SK-N-SH (cell line): ENCODE data around the gene ARL6IP5. TPM values are rescaled to one million over a fixed set of nuclear protein-coding genes. Genes with fewer than 3 reads are reported as not detected.

ENCODE experiments used
- CTCF ChIA-PET: fragments of 300-600, 350-600 bp; formaldehyde crosslinking; extraction: SDS; loops from one replicate; lab custom pipeline; 2021; lab: Yijun Ruan, JAX
- POLR2A ChIA-PET: fragments of 350-600 bp; sonication (Branson Sonifier 250); formaldehyde crosslinking; extraction: SDS; loops from one replicate; lab custom pipeline; 2020; ENCODE audit warnings: antibody characterized with exemption, inconsistent platforms; lab: Yijun Ruan, JAX
- DNase-seq: peaks from one replicate; pipeline ENCODE4 v3.0.0; 2012
- H2AFZ ChIP-seq: fragments of 200-600 bp; sonication (generic); 2 replicates; pipeline ENCODE4 v1.8.1; 2016; ENCODE audit warnings: antibody characterized with exemption, mild to moderate bottlenecking, low read depth
- H3F3A ChIP-seq: fragments of 200-600 bp; sonication (generic); replicated peaks from 2 replicates; pipeline ENCODE3; 2016; ENCODE audit warnings: antibody characterized with exemption, mild to moderate bottlenecking; ENCODE audit not compliant: insufficient read depth
- H3K27ac ChIP-seq, 2 experiments: fragments of 200-500 bp in 1 of 2; fragments of 200-600 bp in 1 of 2; sonication (Bioruptor generic) in 1 of 2; sonication (generic), shearing (Covaris generic) in 1 of 2; 2 replicates each; pipeline versions ENCODE4 v1.5.1 to v1.6.1; 2014 to 2016; ENCODE audit warnings: low read depth in 2 of 2, inconsistent platforms in 1 of 2, low read length in 1 of 2, mild to moderate bottlenecking in 1 of 2, mixed read lengths in 1 of 2
- H3K27me3 ChIP-seq: fragments of 200-600 bp; sonication (generic), shearing (Covaris generic); 2 replicates; pipeline ENCODE4 v1.6.1; 2016; ENCODE audit warnings: mixed run types; ENCODE audit not compliant: insufficient read depth
- H3K36me3 ChIP-seq, 2 experiments: fragments of 200-500 bp in 1 of 2; fragments of 200-600 bp in 1 of 2; sonication (Bioruptor generic) in 1 of 2; sonication (generic) in 1 of 2; replicated peaks in 1 of 2; 2 replicates each; pipeline versions ENCODE3 to v1.5.1; 2014 to 2016; ENCODE audit warnings: low read length in 1 of 2, mild to moderate bottlenecking in 1 of 2; ENCODE audit not compliant: insufficient read depth in 2 of 2, control insufficient read depth in 1 of 2
- H3K4me1 ChIP-seq, 2 experiments: fragments of 200-500 bp in 1 of 2; fragments of 200-600 bp in 1 of 2; sonication (Bioruptor generic) in 1 of 2; sonication (generic), shearing (Covaris generic) in 1 of 2; 2 replicates each; pipeline versions ENCODE4 v1.5.1 to v1.6.1; 2014 to 2016; ENCODE audit warnings: low read depth in 1 of 2, low read length in 1 of 2, mixed run types in 1 of 2; ENCODE audit not compliant: insufficient read depth in 2 of 2, control insufficient read depth in 1 of 2
- H3K4me2 ChIP-seq: fragments of 200-600 bp; sonication (generic), shearing (Covaris generic); 2 replicates; pipeline ENCODE4 v1.6.1; 2017; ENCODE audit warnings: mixed run types
- H3K4me3 ChIP-seq, 2 experiments: fragments of 200-500 bp in 1 of 2; fragments of 200-600 bp in 1 of 2; sonication (Bioruptor generic) in 1 of 2; sonication (generic), shearing (Covaris generic) in 1 of 2; 2 replicates each; pipeline versions ENCODE4 v1.5.1 to v1.8.1; 2014 to 2016; ENCODE audit warnings: low read depth in 2 of 2, inconsistent platforms in 1 of 2, low read length in 1 of 2, mild to moderate bottlenecking in 1 of 2, mixed read lengths in 1 of 2, moderate library complexity in 1 of 2
- H3K79me2 ChIP-seq: fragments of 200-600 bp; sonication (generic); 2 replicates; pipeline ENCODE4 v1.8.1; 2017; ENCODE audit warnings: mild to moderate bottlenecking; ENCODE audit not compliant: insufficient read depth
- H3K9ac ChIP-seq: fragments of 200-600 bp; sonication (generic); 2 replicates; pipeline ENCODE4 v1.6.1; 2017; ENCODE audit warnings: mixed run types
- H3K9me2 ChIP-seq: fragments of 200-600 bp; sonication (generic); 2 replicates; pipeline ENCODE4 v1.6.1; 2017; ENCODE audit warnings: mixed run types
- H3K9me3 ChIP-seq: fragments of 200-600 bp; sonication (generic); 2 replicates; pipeline ENCODE4 v1.6.1; 2017; ENCODE audit warnings: mixed run types, mild to moderate bottlenecking, moderate library complexity
- H4K20me1 ChIP-seq: fragments of 200-600 bp; sonication (generic); 2 replicates; pipeline ENCODE4 v1.6.1; 2017; ENCODE audit warnings: mild to moderate bottlenecking, mixed run types; ENCODE audit not compliant: insufficient read depth
- CHD2 ChIP-seq: fragments of 150-350 bp; IDR thresholded peaks from 2 replicates; pipeline ENCODE4 v1.6.1; 2018; ENCODE audit warnings: low read length; ENCODE audit not compliant: partially characterized antibody
- ELF1 ChIP-seq: IDR thresholded peaks from 2 replicates; pipeline ENCODE4 v1.4.0; 2012
- FOSL2 ChIP-seq: IDR thresholded peaks from 2 replicates; pipeline ENCODE4 v1.4.0; 2012; ENCODE audit warnings: low read depth, mild to moderate bottlenecking, moderate library complexity, borderline replicate concordance
- FOXJ3 ChIP-seq: sonication (generic); formaldehyde crosslinking; IDR thresholded peaks from 2 replicates; pipeline ENCODE4 v1.5.1; 2020; ENCODE audit warnings: mild to moderate bottlenecking, missing genetic modification reagents
- FOXM1 ChIP-seq: IDR thresholded peaks from 2 replicates; pipeline ENCODE4 v1.4.0; 2012; ENCODE audit warnings: low read depth, mild to moderate bottlenecking
- GABPA ChIP-seq: IDR thresholded peaks from 2 replicates; pipeline ENCODE4 v1.4.0; 2012; ENCODE audit warnings: low read depth, mild to moderate bottlenecking
- GATA2 ChIP-seq: sonication (generic); formaldehyde crosslinking; IDR thresholded peaks from 2 replicates; pipeline ENCODE4 v1.5.0; 2020; ENCODE audit warnings: mild to moderate bottlenecking, missing genetic modification reagents
- JUND ChIP-seq: IDR thresholded peaks from 2 replicates; pipeline ENCODE4 v1.4.0; 2012
- NFIC ChIP-seq: IDR thresholded peaks from 2 replicates; pipeline ENCODE4 v1.4.0; 2012; ENCODE audit warnings: borderline replicate concordance
- NRF1 ChIP-seq: IDR thresholded peaks from 2 replicates; pipeline ENCODE4 v1.6.1; 2012; ENCODE audit warnings: low read depth, mild to moderate bottlenecking, low read length
- POLR2AphosphoS5 ChIP-seq: IDR thresholded peaks from 2 replicates; pipeline ENCODE4 v1.6.1; 2012; ENCODE audit warnings: low read depth, low read length
- RAD21 ChIP-seq: IDR thresholded peaks from 2 replicates; pipeline ENCODE4 v1.6.1; 2012; ENCODE audit warnings: mild to moderate bottlenecking, low read length
- REST ChIP-seq: IDR thresholded peaks from 2 replicates; pipeline ENCODE4 v1.6.1; 2012; ENCODE audit warnings: mild to moderate bottlenecking, low read depth, low read length, moderate library complexity
- RFX5 ChIP-seq: IDR thresholded peaks from 2 replicates; pipeline ENCODE4 v1.6.1; 2012; ENCODE audit warnings: mild to moderate bottlenecking, improper control_type of control experiment, low read length
- RXRA ChIP-seq: IDR thresholded peaks from 2 replicates; pipeline ENCODE4 v1.4.0; 2012; ENCODE audit warnings: low read depth, mild to moderate bottlenecking, borderline replicate concordance
- TCF12 ChIP-seq: IDR thresholded peaks from 2 replicates; pipeline ENCODE4 v1.4.0; 2012
- TEAD4 ChIP-seq: IDR thresholded peaks from 2 replicates; pipeline ENCODE4 v1.4.0; 2012; ENCODE audit warnings: mild to moderate bottlenecking, borderline replicate concordance; ENCODE audit not compliant: insufficient read depth
- WGBS: methylation state at CpG from one replicate; pipeline ENCODE4 v1.1.6; 2017; ENCODE audit warnings: low lambda C conversion rate; 5-methylcytosine and 5-hydroxymethylcytosine counted together
- polyA plus RNA-seq, 3 experiments: library from polyadenylated mRNA; depleted of rRNA; stranded (reverse); fragments of >200 nt; gene quantifications; 2 replicates each; pipeline ENCODE4 v1.2.3, GENCODE V29; 2012
- TF ChIP-seq, protein P1 (sequence below): IDR thresholded peaks from 2 replicates; pipeline ENCODE4 v1.4.0; 2012; ENCODE audit warnings: low read depth, borderline replicate concordance
- TF ChIP-seq, protein P2 (sequence below): fragments of 150-350 bp; IDR thresholded peaks from 2 replicates; pipeline ENCODE4 v1.6.1; 2016; ENCODE audit warnings: mild to moderate bottlenecking, low read depth, low read length

The ARL6IP5 gene
- polyA plus RNA-seq, 1 of the 3 experiments (the other 2 are of a cell fraction) = 64.6 TPM

GRCh38 chr3:69084326-69085167 is at the start of gene ARL6IP5 (continued):
- TF ChIP-seq, protein P1, sequence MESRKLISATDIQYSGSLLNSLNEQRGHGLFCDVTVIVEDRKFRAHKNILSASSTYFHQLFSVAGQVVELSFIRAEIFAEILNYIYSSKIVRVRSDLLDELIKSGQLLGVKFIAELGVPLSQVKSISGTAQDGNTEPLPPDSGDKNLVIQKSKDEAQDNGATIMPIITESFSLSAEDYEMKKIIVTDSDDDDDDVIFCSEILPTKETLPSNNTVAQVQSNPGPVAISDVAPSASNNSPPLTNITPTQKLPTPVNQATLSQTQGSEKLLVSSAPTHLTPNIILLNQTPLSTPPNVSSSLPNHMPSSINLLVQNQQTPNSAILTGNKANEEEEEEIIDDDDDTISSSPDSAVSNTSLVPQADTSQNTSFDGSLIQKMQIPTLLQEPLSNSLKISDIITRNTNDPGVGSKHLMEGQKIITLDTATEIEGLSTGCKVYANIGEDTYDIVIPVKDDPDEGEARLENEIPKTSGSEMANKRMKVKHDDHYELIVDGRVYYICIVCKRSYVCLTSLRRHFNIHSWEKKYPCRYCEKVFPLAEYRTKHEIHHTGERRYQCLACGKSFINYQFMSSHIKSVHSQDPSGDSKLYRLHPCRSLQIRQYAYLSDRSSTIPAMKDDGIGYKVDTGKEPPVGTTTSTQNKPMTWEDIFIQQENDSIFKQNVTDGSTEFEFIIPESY = no peak
- no peak for TF ChIP-seq RAD21
- no peak for TF ChIP-seq FOXM1
- TF ChIP-seq, protein P2, sequence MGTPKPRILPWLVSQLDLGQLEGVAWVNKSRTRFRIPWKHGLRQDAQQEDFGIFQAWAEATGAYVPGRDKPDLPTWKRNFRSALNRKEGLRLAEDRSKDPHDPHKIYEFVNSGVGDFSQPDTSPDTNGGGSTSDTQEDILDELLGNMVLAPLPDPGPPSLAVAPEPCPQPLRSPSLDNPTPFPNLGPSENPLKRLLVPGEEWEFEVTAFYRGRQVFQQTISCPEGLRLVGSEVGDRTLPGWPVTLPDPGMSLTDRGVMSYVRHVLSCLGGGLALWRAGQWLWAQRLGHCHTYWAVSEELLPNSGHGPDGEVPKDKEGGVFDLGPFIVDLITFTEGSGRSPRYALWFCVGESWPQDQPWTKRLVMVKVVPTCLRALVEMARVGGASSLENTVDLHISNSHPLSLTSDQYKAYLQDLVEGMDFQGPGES = no peak
- TF ChIP-seq JUND = peak; percentile 57
- TF ChIP-seq GATA2 (CRISPR knock-in tag) = no peak

DNA sequence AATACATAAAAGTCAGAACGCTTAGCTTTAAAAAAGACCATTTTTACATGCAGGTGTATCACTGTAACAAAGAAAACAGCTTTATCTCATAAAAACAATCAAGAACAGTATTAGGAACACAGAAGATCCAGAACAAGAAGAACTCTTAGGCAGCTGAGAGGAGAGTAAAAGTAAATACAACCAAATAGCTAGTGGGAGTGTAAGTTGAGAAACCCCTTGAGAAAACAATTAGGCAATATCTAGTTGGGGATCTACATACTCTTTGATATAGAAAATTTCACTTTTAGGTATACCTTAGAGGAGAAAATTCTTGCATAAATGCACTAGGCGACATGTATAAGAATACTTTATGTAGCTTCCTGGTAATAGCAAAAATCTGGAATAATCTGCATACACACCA is 40.1 kb upstream of the ARL6IP5 start:
- no peaks in the 10 kb centered on the region for H3K4me1 ChIP-seq
- no peak overlapping the region for H2AFZ ChIP-seq
- H3K9me2 ChIP-seq = no peaks in the 10 kb centered on the region
- H3K79me2 ChIP-seq = peaks cover 59% of the 10 kb centered on the region
- H3K27me3 ChIP-seq = no peaks in the 10 kb centered on the region
- H3K36me3 ChIP-seq = peaks cover 65 to 77% of the 10 kb centered on the region in 2 experiments
- 95% methylated on average over 2 of the region's 2 CpGs for WGBS
- no peak overlapping the region for H3K27ac ChIP-seq
- peaks cover 11% of the 10 kb centered on the region; the same call in 1 of the 2 replicates for H4K20me1 ChIP-seq
- H3K9ac ChIP-seq = no peak overlapping the region
- no peaks in the 10 kb centered on the region for H3K9me3 ChIP-seq
- CTCF ChIA-PET = interaction anchor here (0.9 to 1.4 kb wide), 4 partner anchors 13 to 32 kb away, joined by 3 read pairs; partner anchors contain the start of gene EOGT
- POLR2A ChIA-PET = no interaction called here
- DNase-seq = no peak
- no peak overlapping the region for H3K4me2 ChIP-seq
- H3F3A ChIP-seq = peaks cover 2% of the 10 kb centered on the region
- no peak overlapping the region for H3K4me3 ChIP-seq
- TF ChIP-seq CHD2 (no peak), GABPA (no peak), REST (no peak), ELF1 (no peak), TEAD4 (no peak), NRF1 (no peak), FOSL2 (no peak), RXRA (no peak), NFIC (no peak), POLR2AphosphoS5 (no peak), RFX5 (no peak), FOXM1 (no peak), TCF12 (no peak), FOXJ3 (CRISPR knock-in tag) (no peak)
- TF ChIP-seq, protein P1 = no peak
- TF ChIP-seq, protein P2 = no peak
